Measurements from ENCODE around the gene ATP5ME.
"Not testable (repeated sequence)": the region's sequence is repeated elsewhere in the genome, so short reads cannot be mapped to it uniquely, and the experiment has no call there.

Gene ATP5ME, protein sequence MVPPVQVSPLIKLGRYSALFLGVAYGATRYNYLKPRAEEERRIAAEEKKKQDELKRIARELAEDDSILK
- 26.1 to 70.2 (median 53.3) reads per million in 17 experiments for total RNA-seq

DNA sequence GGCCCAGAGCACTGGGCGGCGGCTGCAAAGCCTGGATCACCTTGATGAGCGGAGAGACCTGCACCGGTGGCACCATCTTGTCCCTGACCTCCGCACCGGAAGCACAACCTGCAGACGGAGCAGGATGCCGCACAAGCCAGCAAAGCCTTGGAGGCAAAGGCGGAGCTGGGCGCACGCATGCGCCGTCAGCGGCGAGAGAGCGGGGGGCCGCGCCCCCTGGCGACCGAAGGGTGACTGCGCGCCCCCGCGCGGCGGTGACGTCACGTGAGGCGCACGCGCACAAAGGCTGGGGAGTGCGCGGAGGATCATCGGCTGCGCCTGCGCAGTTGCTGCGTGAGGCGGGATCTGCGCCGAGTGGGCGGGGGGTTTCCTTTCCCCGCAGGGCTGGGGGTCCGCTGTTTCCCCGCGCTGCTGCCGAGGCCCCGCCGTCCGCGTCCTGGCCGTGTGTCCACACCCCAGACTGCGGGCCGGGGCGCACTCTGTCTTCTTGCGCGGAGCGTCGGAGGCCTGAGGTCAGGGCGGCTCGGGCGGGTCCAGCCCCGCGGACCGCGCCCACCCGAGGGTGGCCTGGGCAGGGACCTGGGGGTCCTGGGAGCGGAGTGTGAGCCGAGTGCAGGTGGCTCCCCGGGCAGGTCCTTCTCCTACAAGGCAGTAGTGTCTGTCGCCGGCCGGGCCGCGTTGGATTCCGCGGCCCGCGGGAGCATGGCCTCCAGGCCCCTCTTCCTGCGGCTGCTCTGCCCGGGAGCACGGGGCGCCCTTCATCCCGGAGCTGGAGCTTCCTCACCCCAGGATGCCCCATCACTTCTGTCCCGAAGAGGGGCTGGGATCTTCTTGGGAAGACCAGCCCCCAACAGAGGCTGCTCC lies at the start of gene ATP5ME, which contains the start of gene MYL5:
Gene ATP5ME, minus strand, starts transcription at position 105 of the 864 bp plus-strand sequence. Its CDS starts 29 bp downstream, at position 76.
Gene MYL5, plus strand, starts transcription at position 371 of the 864 bp plus-strand sequence. CDS start 3,485 bp downstream, outside the sequence.
- DNase-seq = peak; percentile 98 to 99 (median 98)

GRCh38 chr4:722851-723360 lies 48.8 kb upstream of the ATP5ME start:
- no peak for DNase-seq

DNA sequence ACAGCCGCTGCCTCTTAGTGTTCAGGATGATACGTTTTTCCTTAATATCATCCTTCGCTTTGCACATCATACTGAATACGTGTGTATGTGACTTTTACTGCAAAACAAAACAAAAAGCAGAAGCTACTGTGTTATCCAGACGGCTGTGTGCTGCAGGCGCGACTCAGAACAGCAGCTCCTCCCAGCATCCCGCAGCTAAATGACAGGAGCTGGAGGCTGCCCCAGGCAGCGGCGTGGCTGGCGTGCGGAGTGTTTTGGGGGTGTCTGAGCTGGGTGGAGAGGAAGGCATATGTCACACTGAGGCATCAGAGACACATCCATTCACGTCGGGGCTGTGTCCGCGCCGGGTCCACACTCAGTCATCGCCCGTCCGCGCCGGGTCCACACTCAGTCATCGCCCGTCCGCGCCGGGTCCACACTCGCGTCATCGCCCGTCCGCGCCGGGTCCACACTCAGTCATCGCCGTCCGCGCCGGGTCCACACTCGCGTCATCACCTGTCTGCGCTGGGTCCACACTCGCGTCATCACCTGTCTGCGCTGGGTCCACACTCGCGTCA lies 48.2 kb upstream of the ATP5ME start:
- peak in 2 of 4 experiments; percentile 13 to 16 for DNase-seq

DNA sequence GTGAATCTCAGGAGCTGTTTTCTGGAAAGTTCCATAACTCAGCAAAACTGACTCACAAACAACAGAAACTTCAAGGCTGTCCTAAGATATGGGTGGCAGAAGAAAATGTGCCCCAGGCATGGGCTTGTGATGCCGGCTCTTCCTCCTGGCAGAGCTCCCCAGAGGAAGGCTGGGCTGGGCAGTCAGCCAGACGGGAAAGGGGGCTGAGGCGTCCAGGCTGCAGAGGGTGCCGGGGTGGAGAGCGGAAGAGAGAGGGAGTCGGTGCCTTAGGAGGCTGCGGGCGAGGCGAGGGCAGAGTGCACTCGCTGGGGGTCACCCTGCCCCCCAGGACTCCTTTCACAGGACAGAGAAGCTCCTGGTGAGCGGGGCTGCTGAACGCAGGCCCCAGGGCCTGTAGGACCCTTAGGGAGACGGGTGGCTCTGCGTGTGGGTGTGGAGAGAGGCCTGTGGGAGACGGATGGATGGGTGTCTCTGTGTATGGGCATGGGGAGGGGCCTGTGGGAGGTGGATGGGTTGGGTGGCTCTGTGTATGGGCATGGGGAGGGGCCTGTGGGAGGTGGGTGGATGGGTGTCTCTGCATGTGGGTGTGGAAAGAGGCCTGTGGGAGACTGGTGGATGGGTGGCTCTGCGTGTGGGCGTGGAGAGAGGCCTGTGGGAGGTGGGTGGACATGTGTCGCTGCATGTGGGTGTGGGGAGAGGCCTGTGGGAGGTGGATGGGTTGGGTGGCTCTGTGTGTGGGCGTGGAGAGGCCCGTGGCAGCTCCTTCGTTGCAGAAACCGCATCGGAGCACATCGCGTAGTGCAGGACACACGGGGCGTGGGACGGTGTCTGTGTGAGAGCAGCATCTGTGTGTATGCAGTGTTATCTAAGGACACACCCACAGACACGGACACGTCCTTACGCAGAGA lies 47.4 kb upstream of the ATP5ME start:
- DNase-seq = peak; percentile 26 to 57 (median 43)

DNA sequence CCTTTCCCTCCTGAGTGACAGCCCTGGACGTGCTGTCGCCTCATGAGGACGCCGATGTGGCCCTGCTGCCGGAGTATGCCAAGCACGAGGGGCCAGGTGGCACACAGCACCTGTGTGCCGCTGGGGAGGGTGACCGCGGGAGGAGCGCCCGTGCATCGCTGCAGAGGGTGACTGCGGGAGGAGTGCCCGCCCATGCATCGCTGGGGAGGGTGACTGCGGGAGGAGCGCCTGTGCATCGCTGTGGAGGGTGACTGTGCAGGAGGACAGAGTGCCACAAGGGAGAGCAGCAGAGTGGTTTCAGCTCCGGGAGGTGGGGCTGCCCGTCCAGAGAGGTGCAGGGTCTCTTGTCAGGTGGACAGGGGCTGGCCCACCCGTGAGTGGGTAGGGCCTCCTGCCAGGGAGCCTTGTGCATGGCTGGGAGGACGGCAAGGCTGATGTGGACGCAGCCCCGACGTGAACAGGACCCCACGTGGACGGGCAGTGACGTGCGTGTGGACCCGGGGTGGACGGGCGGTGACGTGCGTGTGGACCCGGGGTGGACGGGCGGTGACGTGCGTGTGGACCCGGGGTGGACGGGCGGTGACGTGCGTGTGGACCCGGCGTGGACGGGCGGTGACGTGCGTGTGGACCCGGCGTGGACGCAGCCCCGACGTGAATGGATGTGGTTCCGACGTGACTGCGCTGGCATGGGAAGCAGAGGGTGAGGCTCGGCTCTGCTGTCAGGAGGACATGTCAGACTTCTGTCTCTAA lies 46.2 kb upstream of the ATP5ME start:
- DNase-seq = no peak

GRCh38 chr4:718460-718859 lies 44.4 kb upstream of the ATP5ME start:
- no peak for DNase-seq

DNA sequence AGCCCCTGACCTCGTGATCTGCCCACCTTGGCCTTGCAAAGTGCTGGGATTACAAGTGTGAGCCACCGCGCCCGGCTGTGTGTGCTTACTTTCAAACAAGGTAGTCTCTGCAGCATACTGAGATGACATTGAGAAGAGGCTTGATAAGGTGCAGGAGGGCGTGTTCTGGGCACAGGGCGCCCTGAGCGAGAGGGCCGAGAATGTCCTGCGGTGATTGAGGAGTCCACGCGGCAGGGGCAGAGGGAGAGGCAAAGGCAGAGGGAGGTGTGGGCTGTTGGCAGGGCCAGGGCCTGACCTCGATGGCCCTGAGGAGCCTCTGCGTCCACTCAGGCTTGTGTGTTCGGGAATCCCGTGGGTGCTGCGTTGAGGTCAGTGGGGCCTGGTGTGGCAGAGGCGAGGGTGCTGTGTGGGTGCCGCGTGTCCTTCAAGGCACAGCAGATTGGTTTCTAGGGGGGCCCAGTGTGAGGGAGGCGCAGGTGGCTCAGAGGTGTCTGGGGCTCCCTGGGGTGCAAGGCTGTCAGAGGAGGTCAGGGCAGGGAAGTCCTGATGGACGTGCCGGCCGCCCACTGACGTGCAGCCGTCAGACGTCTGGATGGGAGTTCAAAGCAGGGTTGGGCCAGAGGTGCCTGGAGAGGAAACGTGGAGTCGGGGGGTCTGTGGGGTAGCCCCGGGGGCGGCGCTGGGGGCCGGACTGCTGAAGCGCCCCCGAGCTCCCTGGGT lies 43.7 kb upstream of the ATP5ME start:
- no peak for DNase-seq

- no peak for DNase-seq
Observed at GRCh38 chr4:714087-714486, 40.0 kb upstream of the ATP5ME start.

DNA sequence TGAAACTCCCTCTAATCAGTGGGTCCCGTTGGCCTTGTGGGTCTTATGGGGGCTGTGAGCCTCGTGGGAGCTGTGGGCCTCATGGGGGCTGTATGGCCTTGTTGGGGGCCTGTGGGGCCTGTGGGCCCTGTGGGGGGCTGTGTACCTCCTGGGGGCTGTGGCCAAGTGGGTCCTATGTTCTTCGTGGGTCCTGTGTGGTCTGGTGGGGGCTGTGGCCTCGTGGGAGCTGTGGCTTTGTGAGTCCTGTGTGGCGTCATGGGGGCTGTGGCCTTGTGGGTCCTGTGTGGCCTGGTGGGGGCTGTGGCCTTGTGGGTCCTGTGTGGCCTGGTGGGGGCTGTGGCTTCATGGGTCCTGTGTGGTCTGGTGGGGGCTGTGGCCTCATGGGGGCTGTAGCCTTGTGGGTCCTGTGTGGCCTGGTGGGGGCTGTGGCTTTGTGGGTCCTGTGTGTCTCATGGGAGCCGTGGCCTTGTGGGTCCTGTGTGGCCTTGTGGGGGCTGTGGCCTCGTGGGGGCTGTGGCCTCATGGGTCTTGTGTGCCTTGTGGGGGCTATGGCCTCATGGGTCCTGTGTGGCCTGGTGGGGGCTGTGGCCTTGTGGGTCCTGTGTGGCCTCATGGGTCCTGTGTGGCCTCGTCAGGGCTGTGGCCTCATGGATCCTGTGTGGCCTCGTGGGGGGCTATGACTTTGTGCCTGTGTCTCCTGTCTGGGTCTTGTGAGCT lies 39.0 kb upstream of the ATP5ME start:
- DNase-seq = no peak

DNA sequence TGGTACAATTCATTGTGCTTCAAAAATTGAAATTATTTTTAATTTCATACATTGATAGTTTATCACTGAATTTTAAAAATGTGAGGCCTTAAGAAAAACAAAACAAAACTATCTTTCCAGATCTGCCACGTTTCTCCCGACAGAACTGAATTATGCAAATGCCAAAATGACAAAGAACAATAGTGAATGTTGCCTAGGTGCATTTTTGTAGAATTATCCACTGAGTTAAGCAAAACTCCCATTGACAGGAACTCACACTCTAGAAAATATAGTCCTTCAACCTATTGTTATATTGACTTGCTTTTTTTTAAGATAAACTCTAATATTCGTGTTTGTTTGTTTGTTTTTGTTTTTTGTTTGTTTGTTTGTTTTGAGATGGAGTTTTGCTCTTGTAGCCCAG lies 38.0 kb upstream of the ATP5ME start:
- DNase-seq = no peak

DNA sequence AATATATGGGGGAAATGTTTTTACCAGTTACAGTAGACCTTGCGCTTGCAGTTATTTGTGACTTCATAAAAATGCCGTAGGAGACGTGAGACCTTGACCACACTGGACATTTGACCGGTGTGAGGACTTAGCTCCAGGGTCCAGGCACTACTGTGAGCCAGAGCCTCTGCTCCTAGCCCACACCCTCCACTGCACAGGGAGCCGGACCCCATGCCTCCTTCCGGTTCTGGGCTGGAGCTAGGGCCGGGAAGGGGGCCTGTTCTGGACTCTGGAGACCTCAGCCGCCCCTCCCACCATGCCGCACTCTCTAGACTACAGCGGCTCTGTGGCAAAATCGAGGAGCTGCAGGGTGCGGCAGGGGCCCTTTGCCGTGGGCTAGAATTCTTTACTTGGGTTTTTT lies 36.8 kb upstream of the ATP5ME start:
- no peak for DNase-seq

GRCh38 chr4:710116-710515 lies 36.0 kb upstream of the ATP5ME start:
- no peak for DNase-seq

DNA sequence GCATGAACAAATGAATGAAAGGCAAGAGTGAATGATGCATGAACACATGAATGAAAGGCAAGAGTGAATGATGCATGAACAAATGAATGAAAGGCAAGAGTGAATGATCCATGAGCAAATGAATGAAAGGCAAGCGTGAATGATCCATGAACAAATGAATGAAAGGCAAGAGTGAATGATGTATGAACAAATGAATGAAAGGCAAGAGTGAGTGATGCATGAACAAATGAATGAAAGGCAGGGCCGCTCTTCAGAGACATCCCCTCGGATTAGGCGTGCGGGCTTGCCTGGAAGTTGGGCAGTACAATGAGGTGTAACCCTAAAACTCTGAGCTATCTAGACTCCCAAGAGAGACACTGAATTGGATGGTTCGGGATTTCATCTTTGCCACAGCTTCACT lies 35.3 kb upstream of the ATP5ME start:
- no peak for DNase-seq

DNA sequence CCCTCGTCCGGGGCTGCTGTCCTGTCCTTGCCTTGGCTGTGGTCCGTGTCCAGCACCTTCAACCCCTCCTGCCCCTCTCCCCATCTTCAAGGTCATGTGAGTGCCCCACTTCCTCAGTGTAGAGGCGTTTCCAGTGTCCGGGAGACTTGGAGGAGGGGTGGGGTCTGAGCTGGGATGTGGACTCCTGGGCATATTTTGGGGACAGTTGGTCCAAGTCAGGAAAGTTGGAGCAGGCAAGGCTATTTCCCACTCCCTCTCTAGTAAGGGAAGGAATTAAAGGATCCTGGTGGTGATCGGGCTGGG lies 34.5 kb upstream of the ATP5ME start:
- no peak for DNase-seq

GRCh38 chr4:707929-708630 lies 34.0 kb upstream of the ATP5ME start:
- DNase-seq = no peak

DNA sequence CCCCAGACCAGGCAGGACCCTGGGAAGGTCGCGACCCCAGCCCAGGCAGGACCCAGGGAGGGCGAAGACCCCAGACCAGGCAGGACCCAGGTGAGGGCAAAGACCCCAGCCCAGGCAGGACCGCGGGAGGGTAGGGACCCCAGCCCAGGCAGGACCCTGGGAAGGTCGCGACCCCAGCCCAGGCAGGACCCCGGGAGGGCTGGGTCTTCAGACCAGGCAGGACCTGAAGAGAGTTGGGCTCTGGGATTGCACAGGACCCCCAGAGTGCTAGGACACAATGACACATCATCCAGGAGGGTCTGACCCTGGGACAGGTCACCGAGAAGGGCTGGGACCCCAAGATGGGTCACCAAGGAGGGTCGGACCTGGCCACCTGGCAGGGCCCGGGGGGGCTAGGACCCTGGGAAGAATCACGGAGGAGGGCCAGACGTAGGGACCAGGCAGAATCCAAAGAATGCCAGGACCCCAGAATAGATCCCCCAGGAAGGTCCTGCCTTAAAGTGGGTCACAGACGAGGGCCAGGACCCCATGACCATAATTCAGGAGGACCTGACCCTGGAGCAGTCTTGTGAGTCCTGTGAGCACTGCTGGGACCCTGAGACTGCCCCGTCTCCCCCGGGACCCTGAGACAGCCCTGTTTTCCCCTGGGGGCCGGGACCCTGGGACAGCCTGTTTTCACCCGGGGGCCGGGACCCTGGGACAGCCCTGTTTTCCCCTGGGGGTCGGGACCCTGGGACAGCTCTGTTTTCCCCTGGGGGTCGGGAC lies 32.9 kb upstream of the ATP5ME start:
- no peak for DNase-seq

- not testable (repeated sequence) for DNase-seq
Observed at GRCh38 chr4:706083-706633, 32.1 kb upstream of the ATP5ME start.

DNA sequence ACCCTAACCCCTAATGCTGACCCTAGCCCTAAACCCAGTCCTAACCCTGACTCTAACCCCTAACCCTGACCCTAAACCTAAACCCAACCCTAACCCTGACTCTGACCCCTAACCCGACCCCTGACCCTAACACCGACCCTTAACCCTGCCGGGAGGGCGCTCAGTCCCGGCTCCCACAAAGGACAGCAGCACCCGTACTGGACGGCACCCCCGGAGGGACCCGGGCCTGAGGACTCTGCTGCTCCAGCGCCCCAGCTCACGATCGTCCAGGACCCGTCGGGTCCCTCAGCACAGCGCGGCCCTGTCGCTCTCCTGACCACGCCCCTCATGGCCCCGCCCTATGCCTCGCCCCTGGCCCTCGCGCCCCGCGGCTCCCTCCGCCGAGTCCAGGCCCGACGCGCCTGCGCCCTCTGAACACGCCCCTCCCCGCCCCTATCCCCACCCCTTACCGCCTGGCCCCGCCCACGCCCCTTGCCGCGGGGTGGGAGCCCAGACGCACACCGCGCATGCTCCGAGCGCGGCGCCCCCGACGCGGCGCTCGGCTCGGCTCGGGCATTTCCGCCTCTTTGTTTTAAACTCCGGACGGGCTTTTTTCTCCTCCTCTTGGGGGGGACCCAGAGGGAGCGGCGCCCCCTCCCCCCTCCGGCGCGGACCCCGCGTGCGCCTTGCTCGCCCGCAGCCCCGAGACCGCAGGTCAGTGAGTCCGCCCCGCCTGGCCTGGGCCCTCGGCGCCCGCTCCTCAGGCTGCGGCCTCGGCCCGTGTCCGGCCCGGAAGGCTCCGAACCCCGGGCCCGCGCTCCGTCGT lies 31.4 kb upstream of the ATP5ME start, which contains the start of gene PCGF3:
Gene PCGF3, plus strand, starts transcription at position 555 of the 805 bp plus-strand sequence. CDS start 27,849 bp downstream, outside the sequence.
- DNase-seq = peak; percentile 98 to 100 (median 100)

Measured in suppressor macrophage (primary cell).